Gastrocnemius medialis (tissue), 4 donors: Measurements from ENCODE around the gene ZNF672. TPM values are rescaled to one million over a fixed set of nuclear protein-coding genes. Genes with fewer than 3 reads are reported as not detected.

Experiments used
- ATAC-seq, 2 donors: fragments of 150-250 bp; one replicate each; pipeline ENCODE4 v1.9.1; 2016
- DNase-seq, 2 donors: peaks; one replicate each; pipeline ENCODE4 v3.0.0-alpha.2; 2019
- H3K27ac ChIP-seq, 4 donors: fragments of 200-600 bp; sonication (generic); 1 replicate in 1 of 4; 2 replicates in 3 of 4; pipeline ENCODE4 v1.5.1; 2016 to 2018; ENCODE audit warnings: mild to moderate bottlenecking in 2 of 4, moderate library complexity in 1 of 4
- H3K27me3 ChIP-seq, 3 donors: fragments of 200-600 bp; sonication (generic) in 2 of 3; 1 replicate in 1 of 3; 2 replicates in 2 of 3; pipeline versions ENCODE4 v1.5.1 to v1.6.0; 2016 to 2019; ENCODE audit warnings: mild to moderate bottlenecking in 1 of 3, moderate library complexity in 1 of 3
- H3K36me3 ChIP-seq, 2 donors: fragments of 200-600 bp; sonication (generic) in 1 of 2; one replicate each; pipeline ENCODE4 v1.5.1; 2017 to 2018
- H3K4me1 ChIP-seq, 2 donors: fragments of 200-600 bp; sonication (generic) in 1 of 2; one replicate each; pipeline ENCODE4 v1.5.1; 2016 to 2017; ENCODE audit warnings: mild to moderate bottlenecking in 2 of 2
- H3K4me3 ChIP-seq, 4 donors: fragments of 200-600 bp; sonication (generic) in 3 of 4; 1 replicate in 1 of 4; 2 replicates in 3 of 4; pipeline ENCODE4 v1.5.1; 2016 to 2019; ENCODE audit warnings: mild to moderate bottlenecking in 2 of 4
- H3K9me3 ChIP-seq, 3 donors: fragments of 200-600 bp; sonication (generic) in 2 of 3; 1 replicate in 1 of 3; 2 replicates in 2 of 3; pipeline ENCODE4 v1.5.1; 2016 to 2019
- POLR2A ChIP-seq, 2 donors: fragments of 450-650 bp; IDR thresholded peaks; one replicate each; pipeline ENCODE4 v1.6.1; 2017; ENCODE audit warnings: antibody characterized with exemption in 2 of 2, mild to moderate bottlenecking in 2 of 2, moderate library complexity in 2 of 2
- in situ Hi-C, 4 donors: fragments of 200-750 bp; cut with MboI; loops; one replicate each; pipeline versions ENCODE4 v1.15.0 to v1.8.0; 2017; ENCODE audit warnings: low sequenced_read_pairs in 4 of 4
- intact Hi-C: fragments of 100-400 bp; cut with DNase I; formaldehyde crosslinking; loops from one replicate; pipeline ENCODE4 v1.15.1; 2023; ENCODE audit warnings: low total_unique reads
- total RNA-seq, 4 donors: library from RNA; depleted of rRNA; stranded (reverse); fragments of >200 nt; gene quantifications; one replicate each; pipeline versions ENCODE4 v1.1.0 to v1.2.3, GENCODE V29; 2016
- TF ChIP-seq, protein P1 (sequence below), 5 experiments: fragments of 450-650 bp in 3 of 5; fragments of 200-600 bp in 2 of 5; sonication (generic) in 2 of 5; IDR thresholded peaks in 4 of 5; conservative IDR thresholded peaks in 1 of 5; 1 replicate in 4 of 5; 2 replicates in 1 of 5; pipeline ENCODE4 v1.5.1; 2016 to 2019; ENCODE audit warnings: antibody characterized with exemption in 5 of 5, mild to moderate bottlenecking in 3 of 5, moderate library complexity in 3 of 5

The ZNF672 gene
- total RNA-seq, 4 donors from 2014 or later, result 41.9 to 81.0 (median 59.0) TPM

- H3K27me3 ChIP-seq, result no peaks in the 10 kb centered on the region
Observed at GRCh38 chr1:248816042-248816851, 21.8 kb upstream of the ZNF672 start.

GRCh38 chr1:248817065-248817464, 21.0 kb upstream of the ZNF672 start:
- H3K27ac ChIP-seq, result no peak overlapping the region
- TF ChIP-seq, protein P1, sequence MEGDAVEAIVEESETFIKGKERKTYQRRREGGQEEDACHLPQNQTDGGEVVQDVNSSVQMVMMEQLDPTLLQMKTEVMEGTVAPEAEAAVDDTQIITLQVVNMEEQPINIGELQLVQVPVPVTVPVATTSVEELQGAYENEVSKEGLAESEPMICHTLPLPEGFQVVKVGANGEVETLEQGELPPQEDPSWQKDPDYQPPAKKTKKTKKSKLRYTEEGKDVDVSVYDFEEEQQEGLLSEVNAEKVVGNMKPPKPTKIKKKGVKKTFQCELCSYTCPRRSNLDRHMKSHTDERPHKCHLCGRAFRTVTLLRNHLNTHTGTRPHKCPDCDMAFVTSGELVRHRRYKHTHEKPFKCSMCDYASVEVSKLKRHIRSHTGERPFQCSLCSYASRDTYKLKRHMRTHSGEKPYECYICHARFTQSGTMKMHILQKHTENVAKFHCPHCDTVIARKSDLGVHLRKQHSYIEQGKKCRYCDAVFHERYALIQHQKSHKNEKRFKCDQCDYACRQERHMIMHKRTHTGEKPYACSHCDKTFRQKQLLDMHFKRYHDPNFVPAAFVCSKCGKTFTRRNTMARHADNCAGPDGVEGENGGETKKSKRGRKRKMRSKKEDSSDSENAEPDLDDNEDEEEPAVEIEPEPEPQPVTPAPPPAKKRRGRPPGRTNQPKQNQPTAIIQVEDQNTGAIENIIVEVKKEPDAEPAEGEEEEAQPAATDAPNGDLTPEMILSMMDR (IDR thresholded peaks at IDR 0.05 in 4 of 5, conservative IDR thresholded peaks at IDR 0.05 in 1 of 5), result no peak
- TF ChIP-seq POLR2A (IDR thresholded peaks at IDR 0.05), result no peak
- peaks cover 0 to 49% of the 10 kb centered on the region in 2 donors for H3K36me3 ChIP-seq
- DNase-seq, result no peak
- no peak overlapping the region for H3K4me3 ChIP-seq
- intact Hi-C loops (loop anchor here (1.0 kb wide), 1 partner anchor 13 kb away; no protein-coding TSS in a partner anchor), in situ Hi-C loops (no loop called here)
- no peak for ATAC-seq
- H3K4me1 ChIP-seq, result peaks cover 17 to 22% of the 10 kb centered on the region in 2 donors
- H3K27me3 ChIP-seq, result no peaks in the 10 kb centered on the region
- H3K9me3 ChIP-seq, result no peaks in the 10 kb centered on the region

More at GRCh38 chr1:248816042-248816851, 21.8 kb upstream of the ZNF672 start:
- intact Hi-C loops (no loop called here), in situ Hi-C loops (no loop called here)
- peaks cover 9 to 14% of the 10 kb centered on the region in 2 donors for H3K4me1 ChIP-seq
- H3K27ac ChIP-seq, result no peak overlapping the region
- no peak for DNase-seq
- H3K36me3 ChIP-seq, result peaks cover 0 to 57% of the 10 kb centered on the region in 2 donors
- H3K4me3 ChIP-seq, result no peak overlapping the region
- TF ChIP-seq POLR2A (IDR thresholded peaks at IDR 0.05), result no peak
- TF ChIP-seq, protein P1 (IDR thresholded peaks at IDR 0.05 in 4 of 5, conservative IDR thresholded peaks at IDR 0.05 in 1 of 5), result no peak
- no peaks in the 10 kb centered on the region for H3K9me3 ChIP-seq
- ATAC-seq, result no peak

DNA sequence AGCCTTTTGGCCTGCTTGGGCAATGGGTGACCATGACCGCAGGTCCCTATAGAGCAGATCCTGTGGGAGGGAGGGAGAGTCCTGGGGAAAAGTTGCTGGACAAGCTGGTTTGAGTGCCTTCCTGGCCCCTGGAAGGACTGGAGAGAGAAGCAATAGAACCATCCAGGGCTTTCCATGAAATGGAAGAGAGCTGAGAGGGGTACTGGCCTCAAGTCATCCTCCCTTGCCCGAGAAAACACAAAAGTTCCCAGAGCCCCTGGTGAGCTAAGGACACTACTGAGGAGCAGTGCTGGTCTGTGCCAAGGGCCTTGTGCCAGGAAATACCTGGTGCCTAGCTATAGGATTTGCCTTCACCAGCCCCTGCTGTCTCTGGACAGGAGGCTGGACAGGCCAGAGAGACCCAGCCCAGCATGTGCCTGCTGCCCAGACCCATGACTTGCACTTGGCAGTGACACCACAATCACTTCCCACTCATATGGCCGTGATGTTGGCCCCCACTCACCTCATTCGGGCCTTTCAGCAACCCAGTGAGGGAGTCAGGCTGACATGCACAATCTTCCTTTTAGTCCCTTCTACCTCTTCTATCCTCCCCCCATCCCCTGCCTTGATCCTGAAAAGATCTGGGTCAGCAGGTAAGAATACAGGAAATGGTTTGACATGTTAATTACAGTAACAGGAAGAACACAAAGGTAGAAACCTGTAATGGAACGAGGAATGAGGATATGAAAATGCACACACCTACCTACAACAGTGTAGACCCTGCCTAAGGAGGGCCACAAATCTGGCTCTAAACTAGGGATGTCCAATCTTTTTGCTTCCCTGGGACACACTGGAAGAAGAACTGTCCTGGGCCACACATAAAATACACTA, 19.3 kb upstream of the ZNF672 start:
- ATAC-seq (no peak), DNase-seq (no peak)
- TF ChIP-seq POLR2A (IDR thresholded peaks at IDR 0.05), result no peak
- TF ChIP-seq, protein P1 (IDR thresholded peaks at IDR 0.05 in 4 of 5, conservative IDR thresholded peaks at IDR 0.05 in 1 of 5), result no peak
- Histone ChIP-seq H3K9me3 (no peaks in the 10 kb centered on the region), H3K27me3 (no peaks in the 10 kb centered on the region), H3K36me3 (peaks cover 0 to 34% of the 10 kb centered on the region in 2 donors), H3K4me1 (peaks cover 34 to 39% of the 10 kb centered on the region in 2 donors), H3K4me3 (no peak overlapping the region), H3K27ac (peak overlapping the region in 1 of 4 donors; percentile 28)
- in situ Hi-C loops, result no loop called here
- intact Hi-C loops, result no loop called here

GRCh38 chr1:248820041-248820585, 17.9 kb upstream of the ZNF672 start:
- Histone ChIP-seq H3K4me3 (no peak overlapping the region), H3K27me3 (no peaks in the 10 kb centered on the region), H3K36me3 (peaks cover 0 to 24% of the 10 kb centered on the region in 2 donors), H3K9me3 (no peaks in the 10 kb centered on the region), H3K27ac (no peak overlapping the region), H3K4me1 (peaks cover 47 to 53% of the 10 kb centered on the region in 2 donors)
- ATAC-seq (no peak), DNase-seq (no peak)
- TF ChIP-seq POLR2A (IDR thresholded peaks at IDR 0.05), result no peak
- TF ChIP-seq, protein P1 (IDR thresholded peaks at IDR 0.05 in 4 of 5, conservative IDR thresholded peaks at IDR 0.05 in 1 of 5), result no peak
- intact Hi-C loops, result no loop called here
- in situ Hi-C loops, result no loop called here
